Astrocyte of the cerebellum (primary cell): ENCODE measurements around the gene ITGA1.

Experiments used
- DNase-seq: peaks from one replicate; pipeline ENCODE4 v3.0.0-alpha.2; 2011; ENCODE audit warnings: low read depth
- H3K4me3 ChIP-seq: 2 replicates; pipeline ENCODE4 v1.5.1; 2011; ENCODE audit warnings: mild to moderate bottlenecking, low read depth, low read length, moderate library complexity
- in situ Hi-C: cut with HindIII; loops from 2 replicates; pipeline ENCODE4 v1.10.0; 2017; ENCODE audit warnings: low sequenced_read_pairs
- TF ChIP-seq, protein P1 (sequence below): IDR thresholded peaks from 2 replicates; pipeline ENCODE4 v1.5.1; 2012; ENCODE audit warnings: low read length, low read depth, moderate library complexity, mild to moderate bottlenecking; ENCODE audit errors: missing control alignments

The ITGA1 gene

GRCh38 chr5:52759331-52759730, 28.4 kb upstream of the ITGA1 start:
- TF ChIP-seq, protein P1, sequence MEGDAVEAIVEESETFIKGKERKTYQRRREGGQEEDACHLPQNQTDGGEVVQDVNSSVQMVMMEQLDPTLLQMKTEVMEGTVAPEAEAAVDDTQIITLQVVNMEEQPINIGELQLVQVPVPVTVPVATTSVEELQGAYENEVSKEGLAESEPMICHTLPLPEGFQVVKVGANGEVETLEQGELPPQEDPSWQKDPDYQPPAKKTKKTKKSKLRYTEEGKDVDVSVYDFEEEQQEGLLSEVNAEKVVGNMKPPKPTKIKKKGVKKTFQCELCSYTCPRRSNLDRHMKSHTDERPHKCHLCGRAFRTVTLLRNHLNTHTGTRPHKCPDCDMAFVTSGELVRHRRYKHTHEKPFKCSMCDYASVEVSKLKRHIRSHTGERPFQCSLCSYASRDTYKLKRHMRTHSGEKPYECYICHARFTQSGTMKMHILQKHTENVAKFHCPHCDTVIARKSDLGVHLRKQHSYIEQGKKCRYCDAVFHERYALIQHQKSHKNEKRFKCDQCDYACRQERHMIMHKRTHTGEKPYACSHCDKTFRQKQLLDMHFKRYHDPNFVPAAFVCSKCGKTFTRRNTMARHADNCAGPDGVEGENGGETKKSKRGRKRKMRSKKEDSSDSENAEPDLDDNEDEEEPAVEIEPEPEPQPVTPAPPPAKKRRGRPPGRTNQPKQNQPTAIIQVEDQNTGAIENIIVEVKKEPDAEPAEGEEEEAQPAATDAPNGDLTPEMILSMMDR: no peak
- in situ Hi-C loops: no loop called here
- no peak for DNase-seq
- no peak overlapping the region for H3K4me3 ChIP-seq

- DNase-seq: no peak
- TF ChIP-seq, protein P1: no peak
- in situ Hi-C loops: no loop called here
- no peak overlapping the region for H3K4me3 ChIP-seq
Observed at GRCh38 chr5:52760695-52761366, 26.9 kb upstream of the ITGA1 start.

- DNase-seq: no peak
- in situ Hi-C loops: no loop called here
- H3K4me3 ChIP-seq: no peak overlapping the region
- TF ChIP-seq, protein P1: no peak
Observed at GRCh38 chr5:52767217-52767743, 20.4 kb upstream of the ITGA1 start.

DNA sequence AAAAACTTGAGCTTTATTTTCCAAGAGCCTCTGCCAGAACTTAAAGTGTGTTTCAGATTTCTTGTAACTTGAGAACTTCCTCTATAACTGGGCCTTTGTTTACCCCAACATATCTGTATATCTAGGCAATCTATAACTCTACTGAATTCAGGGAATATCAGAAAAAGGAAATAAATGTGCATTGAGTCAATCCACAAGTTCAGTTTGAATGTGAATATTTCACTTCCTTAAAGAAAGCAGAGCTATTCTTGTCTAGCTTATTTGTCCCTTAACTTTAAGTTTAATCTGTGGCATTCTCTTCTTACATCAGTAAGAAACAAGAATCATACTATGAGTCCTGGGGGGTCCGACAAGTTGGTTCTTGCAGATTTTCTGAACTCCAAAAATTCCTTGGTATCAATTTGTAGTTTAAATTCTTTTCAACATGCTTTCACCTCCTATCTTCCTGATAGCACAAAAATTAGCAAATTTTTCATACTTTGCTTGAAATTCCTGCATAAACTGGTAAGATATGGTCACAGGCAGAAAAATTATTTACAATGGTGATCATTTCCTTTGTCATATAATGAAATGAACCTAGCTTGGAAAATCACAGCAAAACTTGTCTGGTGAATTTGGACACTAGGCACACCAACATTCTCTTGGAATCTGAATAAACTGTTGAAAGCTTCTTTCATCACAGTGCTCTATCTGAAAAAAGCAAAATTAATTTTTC, 19.8 kb upstream of the ITGA1 start:
- no peak overlapping the region for H3K4me3 ChIP-seq
- in situ Hi-C loops: no loop called here
- no peak for DNase-seq
- TF ChIP-seq, protein P1: no peak

- TF ChIP-seq, protein P1: no peak
- in situ Hi-C loops: no loop called here
- DNase-seq: no peak
- H3K4me3 ChIP-seq: no peak overlapping the region
Observed at GRCh38 chr5:52769061-52769460, 18.7 kb upstream of the ITGA1 start.

GRCh38 chr5:52770287-52770939, 17.3 kb upstream of the ITGA1 start:
- no peak for DNase-seq
- TF ChIP-seq, protein P1: no peak
- H3K4me3 ChIP-seq: no peak overlapping the region
- in situ Hi-C loops: loop anchor here (10.0 kb wide), 1 partner anchor 66 kb away; no protein-coding TSS in a partner anchor
